ENCODE results near the gene RUFY1.

DNA sequence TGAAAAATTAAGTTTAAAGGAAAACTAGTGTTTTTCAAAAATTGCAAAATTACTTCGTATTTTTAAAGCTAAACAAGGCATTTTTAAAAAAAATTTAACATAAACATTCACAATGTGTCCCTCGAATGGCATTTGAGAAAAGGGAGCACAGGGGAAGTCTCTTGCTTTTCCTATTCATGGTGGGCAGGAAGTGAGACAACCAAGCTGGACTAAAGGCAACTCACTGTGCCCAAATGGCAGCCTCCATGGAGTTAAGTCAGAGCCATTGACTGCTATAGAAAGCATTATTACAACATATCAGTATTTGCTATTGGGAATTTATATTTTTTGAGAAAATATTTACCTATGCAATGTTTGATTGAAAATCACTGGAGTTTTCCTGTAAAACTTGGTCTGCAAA is 64.8 kb downstream of the RUFY1 start:
- TF ChIP-seq CTCF (conservative IDR thresholded peaks at IDR 0.05; ENCODE audit: low read length): no peak
- no peak for TF ChIP-seq EZH2phosphoT487 (IDR thresholded peaks at IDR 0.05; ENCODE audit: borderline replicate concordance, low read depth, low read length)

Data from OCI-LY7 (cell line).